Gastroesophageal sphincter (tissue), 3 donors: ENCODE data around the gene GNG2.

Source experiments
- EP300 ChIP-seq: sonication (generic); formaldehyde crosslinking; IDR thresholded peaks from one replicate; pipeline ENCODE4 v1.6.1; 2017; ENCODE audit warnings: antibody characterized with exemption, mild to moderate bottlenecking
- POLR2A ChIP-seq, 2 donors: fragments of 450-650 bp; IDR thresholded peaks; one replicate each; pipeline ENCODE4 v1.6.1; 2017; ENCODE audit warnings: antibody characterized with exemption in 2 of 2, mild to moderate bottlenecking in 2 of 2, moderate library complexity in 1 of 2
- POLR2AphosphoS5 ChIP-seq: sonication (generic); formaldehyde crosslinking; IDR thresholded peaks from one replicate; pipeline ENCODE4 v1.6.1; 2017; ENCODE audit warnings: antibody characterized with exemption
- TF ChIP-seq, protein P1 (sequence below), 4 experiments: fragments of 200-600 bp in 2 of 4; fragments of 450-650 bp in 2 of 4; sonication (generic) in 1 of 4; IDR thresholded peaks; one replicate each; pipeline ENCODE4 v1.5.1; 2017 to 2019; ENCODE audit warnings: antibody characterized with exemption in 4 of 4, mild to moderate bottlenecking in 2 of 4, moderate library complexity in 2 of 4

DNA sequence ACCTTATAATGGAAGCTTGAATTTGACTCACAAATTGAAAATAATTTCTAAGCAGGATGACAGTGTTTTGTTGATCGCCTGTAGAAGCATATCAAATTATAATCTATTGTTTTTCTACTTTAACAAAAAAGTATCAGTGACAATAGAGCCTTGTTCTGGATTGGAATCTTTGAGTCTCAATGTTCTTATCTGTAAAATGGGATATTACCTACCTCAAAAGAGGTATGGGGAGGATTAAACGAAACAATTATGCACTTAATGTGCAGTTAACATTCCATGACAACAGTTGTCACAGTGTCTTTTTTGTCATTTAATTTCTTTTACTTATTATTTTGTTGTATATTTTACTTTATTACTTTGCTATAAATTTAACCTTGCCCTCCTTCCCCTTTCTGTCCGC is 130.1 kb downstream of the GNG2 start:
- TF ChIP-seq POLR2A (IDR thresholded peaks at IDR 0.05) = no peak
- TF ChIP-seq, protein P1, sequence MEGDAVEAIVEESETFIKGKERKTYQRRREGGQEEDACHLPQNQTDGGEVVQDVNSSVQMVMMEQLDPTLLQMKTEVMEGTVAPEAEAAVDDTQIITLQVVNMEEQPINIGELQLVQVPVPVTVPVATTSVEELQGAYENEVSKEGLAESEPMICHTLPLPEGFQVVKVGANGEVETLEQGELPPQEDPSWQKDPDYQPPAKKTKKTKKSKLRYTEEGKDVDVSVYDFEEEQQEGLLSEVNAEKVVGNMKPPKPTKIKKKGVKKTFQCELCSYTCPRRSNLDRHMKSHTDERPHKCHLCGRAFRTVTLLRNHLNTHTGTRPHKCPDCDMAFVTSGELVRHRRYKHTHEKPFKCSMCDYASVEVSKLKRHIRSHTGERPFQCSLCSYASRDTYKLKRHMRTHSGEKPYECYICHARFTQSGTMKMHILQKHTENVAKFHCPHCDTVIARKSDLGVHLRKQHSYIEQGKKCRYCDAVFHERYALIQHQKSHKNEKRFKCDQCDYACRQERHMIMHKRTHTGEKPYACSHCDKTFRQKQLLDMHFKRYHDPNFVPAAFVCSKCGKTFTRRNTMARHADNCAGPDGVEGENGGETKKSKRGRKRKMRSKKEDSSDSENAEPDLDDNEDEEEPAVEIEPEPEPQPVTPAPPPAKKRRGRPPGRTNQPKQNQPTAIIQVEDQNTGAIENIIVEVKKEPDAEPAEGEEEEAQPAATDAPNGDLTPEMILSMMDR (IDR thresholded peaks at IDR 0.05) = no peak
- no peak for TF ChIP-seq EP300
- TF ChIP-seq POLR2AphosphoS5 = no peak
